Neural cell (in vitro differentiated cells): ENCODE data around the gene SIGLEC12. TPM values are rescaled to one million over a fixed set of nuclear protein-coding genes. Genes with fewer than 3 reads are reported as not detected.

Source experiments
- H2AFZ ChIP-seq: fragments of 200-600, 300-800 bp; sonication (generic), shearing (Covaris generic); 2 replicates; pipeline ENCODE4 v1.6.0; 2014; ENCODE audit warnings: low read depth, mild to moderate bottlenecking, antibody characterized with exemption, low read length, moderate library complexity
- H3F3A ChIP-seq: fragments of 200-600 bp; shearing (Covaris generic); 2 replicates; pipeline ENCODE4 v1.6.1; 2016; ENCODE audit warnings: mild to moderate bottlenecking, moderate library complexity, mixed read lengths, antibody characterized with exemption, low read length; ENCODE audit not compliant: insufficient read depth, poor library complexity, severe bottlenecking
- H3K27ac ChIP-seq: fragments of 200-600, 300-800 bp; sonication (generic), shearing (Covaris generic); 2 replicates; pipeline ENCODE4 v1.5.1; 2014; ENCODE audit warnings: mild to moderate bottlenecking, low read length, moderate library complexity
- H3K27me3 ChIP-seq: fragments of 300-800, 200-600 bp; sonication (generic), shearing (Covaris generic); 2 replicates; pipeline ENCODE4 v1.6.0; 2014; ENCODE audit warnings: mild to moderate bottlenecking, low read depth, low read length, moderate library complexity; ENCODE audit not compliant: insufficient read depth
- H3K36me3 ChIP-seq: fragments of 300-800, 200-600 bp; sonication (generic), shearing (Covaris generic); 2 replicates; pipeline ENCODE4 v1.5.1; 2014; ENCODE audit warnings: mild to moderate bottlenecking, antibody characterized with exemption, low read length, moderate library complexity; ENCODE audit not compliant: insufficient read depth
- H3K4me2 ChIP-seq: fragments of 300-800, 200-600 bp; sonication (generic), shearing (Covaris generic); 2 replicates; pipeline ENCODE4 v1.6.0; 2014; ENCODE audit warnings: mild to moderate bottlenecking, low read length
- H3K4me3 ChIP-seq: fragments of 300-800, 200-600 bp; sonication (generic), shearing (Covaris generic); 2 replicates; pipeline ENCODE4 v1.5.1; 2014; ENCODE audit warnings: mild to moderate bottlenecking, low read length, moderate library complexity
- H3K79me2 ChIP-seq: fragments of 200-600 bp; shearing (Covaris generic); replicated peaks from 2 replicates; pipeline ENCODE4 v1.6.0; 2014; ENCODE audit warnings: mild to moderate bottlenecking, low read length, moderate library complexity; ENCODE audit not compliant: insufficient read depth
- H3K9ac ChIP-seq: fragments of 300-800, 200-600 bp; sonication (generic), shearing (Covaris generic); 2 replicates; pipeline ENCODE4 v1.6.1; 2016; ENCODE audit warnings: mild to moderate bottlenecking, low read length, mixed read lengths
- H3K9me2 ChIP-seq: fragments of 200-600 bp; shearing (Covaris generic); 2 replicates; pipeline ENCODE4 v1.6.1; 2016; ENCODE audit warnings: mild to moderate bottlenecking, low read length, mixed read lengths; ENCODE audit not compliant: insufficient read depth
- H3K9me3 ChIP-seq: fragments of 200-600, 300-800 bp; sonication (generic), shearing (Covaris generic); 2 replicates; pipeline ENCODE4 v1.6.1; 2016; ENCODE audit warnings: mild to moderate bottlenecking, mixed run types, low read length, moderate library complexity, mixed read lengths
- H4K20me1 ChIP-seq: fragments of 200-600 bp; shearing (Covaris generic); 2 replicates; pipeline ENCODE4 v1.6.1; 2016; ENCODE audit warnings: mild to moderate bottlenecking, mixed run types; ENCODE audit not compliant: insufficient read depth
- CTCF ChIP-seq: fragments of 450-650 bp; IDR thresholded peaks from 2 replicates; pipeline ENCODE4 v1.5.1; 2014; ENCODE audit warnings: antibody characterized with exemption, mild to moderate bottlenecking, moderate library complexity; ENCODE audit not compliant: poor library complexity, severe bottlenecking
- EP300 ChIP-seq: fragments of 450-650 bp; conservative IDR thresholded peaks from 2 replicates; pipeline ENCODE4 v1.6.1; 2014; ENCODE audit warnings: antibody characterized with exemption, mild to moderate bottlenecking, moderate library complexity; ENCODE audit not compliant: poor library complexity, severe bottlenecking
- EZH2 ChIP-seq: fragments of 200-600, 300-800 bp; shearing (Covaris generic), sonication (generic); IDR thresholded peaks from 2 replicates; pipeline ENCODE4 v1.6.1; 2014; ENCODE audit warnings: antibody characterized with exemption, low read length, borderline replicate concordance, mild to moderate bottlenecking; ENCODE audit not compliant: insufficient read depth, poor library complexity, severe bottlenecking
- MXI1 ChIP-seq: fragments of 450-650 bp; conservative IDR thresholded peaks from 2 replicates; pipeline ENCODE4 v1.6.1; 2014; ENCODE audit warnings: antibody characterized with exemption, mild to moderate bottlenecking; ENCODE audit not compliant: poor library complexity, severe bottlenecking
- POLR2AphosphoS5 ChIP-seq: IDR thresholded peaks from 2 replicates; pipeline ENCODE4 v1.6.1; 2012
- RAD21 ChIP-seq: fragments of 450-650 bp; conservative IDR thresholded peaks from 2 replicates; pipeline ENCODE4 v1.6.1; 2014; ENCODE audit warnings: antibody characterized with exemption, mild to moderate bottlenecking, moderate library complexity
- REST ChIP-seq: IDR thresholded peaks from 2 replicates; pipeline ENCODE4 v1.6.1; 2012; ENCODE audit warnings: borderline replicate concordance
- SMC3 ChIP-seq: fragments of 450-650 bp; conservative IDR thresholded peaks from 2 replicates; pipeline ENCODE4 v1.6.1; 2014; ENCODE audit warnings: antibody characterized with exemption, mild to moderate bottlenecking, moderate library complexity; ENCODE audit not compliant: poor library complexity
- TAF1 ChIP-seq: IDR thresholded peaks from 2 replicates; pipeline ENCODE4 v1.6.1; 2012; ENCODE audit warnings: low read depth
- polyA plus RNA-seq: library from polyadenylated mRNA; depleted of rRNA; stranded (reverse); fragments of >200 nt; gene quantifications from 2 replicates; pipeline ENCODE4 v1.2.3, GENCODE V29; 2014

SIGLEC12 gene
- polyA plus RNA-seq, 1 donor from 2014 or later, result not detected

GRCh38 chr19:51530616-51531015 lies 29.0 kb upstream of the SIGLEC12 start:
- H3K4me2 ChIP-seq, result no peak overlapping the region
- TF ChIP-seq EP300 (no peak), CTCF (no peak), MXI1 (no peak), EZH2 (no peak), REST (no peak), POLR2AphosphoS5 (no peak), SMC3 (no peak), RAD21 (no peak), TAF1 (no peak)
- no peak overlapping the region for H3K4me3 ChIP-seq
- H3K9me2 ChIP-seq, result no peaks in the 10 kb centered on the region
- no peak overlapping the region for H2AFZ ChIP-seq
- H4K20me1 ChIP-seq, result no peaks in the 10 kb centered on the region
- no peaks in the 10 kb centered on the region for H3K9me3 ChIP-seq
- H3K9ac ChIP-seq, result no peak overlapping the region
- H3K36me3 ChIP-seq, result no peaks in the 10 kb centered on the region
- no peaks in the 10 kb centered on the region for H3F3A ChIP-seq
- H3K27me3 ChIP-seq, result no peaks in the 10 kb centered on the region
- H3K79me2 ChIP-seq, result no peaks in the 10 kb centered on the region
- no peak overlapping the region for H3K27ac ChIP-seq

GRCh38 chr19:51529301-51529700 lies 27.7 kb upstream of the SIGLEC12 start:
- Histone ChIP-seq H3K27ac (no peak overlapping the region), H3F3A (no peaks in the 10 kb centered on the region), H4K20me1 (no peaks in the 10 kb centered on the region), H3K79me2 (no peaks in the 10 kb centered on the region), H3K4me3 (no peak overlapping the region), H3K9me2 (no peaks in the 10 kb centered on the region), H2AFZ (no peak overlapping the region), H3K9me3 (no peaks in the 10 kb centered on the region), H3K27me3 (no peaks in the 10 kb centered on the region), H3K4me2 (no peak overlapping the region), H3K9ac (no peak overlapping the region), H3K36me3 (no peaks in the 10 kb centered on the region)
- TF ChIP-seq EZH2, result no peak
- no peak for TF ChIP-seq TAF1
- no peak for TF ChIP-seq REST
- no peak for TF ChIP-seq CTCF
- no peak for TF ChIP-seq SMC3
- TF ChIP-seq RAD21, result no peak
- no peak for TF ChIP-seq EP300
- no peak for TF ChIP-seq MXI1
- no peak for TF ChIP-seq POLR2AphosphoS5
